Measurements from ENCODE around the gene CELA3B.
"Not testable (repeated sequence)": the region's sequence is repeated elsewhere in the genome, so short reads cannot be mapped to it uniquely, and the experiment has no call there.

The CELA3B gene

DNA sequence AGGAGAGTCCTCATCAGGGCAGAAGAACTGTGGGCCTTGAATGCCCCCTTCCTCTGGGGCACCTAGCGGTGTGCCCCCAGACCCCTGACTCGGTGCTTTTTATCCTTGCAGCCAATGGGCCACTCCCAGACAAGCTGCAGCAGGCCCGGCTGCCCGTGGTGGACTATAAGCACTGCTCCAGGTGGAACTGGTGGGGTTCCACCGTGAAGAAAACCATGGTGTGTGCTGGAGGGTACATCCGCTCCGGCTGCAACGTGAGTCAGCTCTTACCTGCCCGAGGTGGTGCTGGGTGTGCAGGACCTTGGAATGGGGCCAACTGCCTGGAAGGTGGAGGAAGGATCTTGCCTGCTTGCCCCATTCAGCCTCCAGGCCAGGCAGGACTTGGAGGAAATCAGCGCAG, 30.4 kb downstream of the CELA3B start:
- not testable (repeated sequence) for DNase-seq, ATAC-seq

DNA sequence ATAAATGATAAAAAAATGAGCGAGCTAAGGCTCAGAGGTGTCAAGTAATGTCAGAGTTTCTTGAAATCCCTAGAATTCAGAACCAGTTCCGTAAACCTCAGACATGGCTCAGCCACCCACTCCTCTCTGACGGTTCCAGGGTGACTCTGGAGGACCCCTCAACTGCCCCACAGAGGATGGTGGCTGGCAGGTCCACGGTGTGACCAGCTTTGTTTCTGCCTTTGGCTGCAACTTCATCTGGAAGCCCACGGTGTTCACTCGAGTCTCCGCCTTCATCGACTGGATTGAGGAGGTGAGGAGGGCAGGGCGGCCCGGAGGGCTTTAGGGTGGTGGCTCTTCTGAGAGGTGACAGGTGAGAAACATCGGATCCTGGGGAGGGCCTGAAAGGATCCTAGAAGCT, 32.7 kb downstream of the CELA3B start:
- not testable (repeated sequence) for ATAC-seq, DNase-seq

DNA sequence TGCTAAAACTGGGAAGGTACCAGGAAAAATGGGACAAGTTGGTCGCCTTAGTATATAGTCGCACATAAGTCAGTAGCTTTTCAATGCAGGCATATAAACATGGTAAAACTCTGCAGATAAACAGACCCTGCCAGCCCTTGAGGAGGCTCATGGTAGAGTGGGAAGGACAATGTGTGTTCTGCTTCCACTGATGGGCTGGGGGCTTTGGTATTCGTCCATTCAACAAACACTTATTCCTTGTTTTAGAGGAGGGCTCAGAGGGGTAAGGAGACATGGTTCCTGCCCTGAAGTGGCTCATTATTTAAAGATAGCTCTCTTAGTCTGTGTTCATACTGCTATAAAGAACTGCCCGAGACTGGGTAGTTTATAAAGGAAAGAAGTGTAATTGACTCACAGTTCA, 35.9 kb downstream of the CELA3B start:
- ATAC-seq = not testable (repeated sequence)

DNA sequence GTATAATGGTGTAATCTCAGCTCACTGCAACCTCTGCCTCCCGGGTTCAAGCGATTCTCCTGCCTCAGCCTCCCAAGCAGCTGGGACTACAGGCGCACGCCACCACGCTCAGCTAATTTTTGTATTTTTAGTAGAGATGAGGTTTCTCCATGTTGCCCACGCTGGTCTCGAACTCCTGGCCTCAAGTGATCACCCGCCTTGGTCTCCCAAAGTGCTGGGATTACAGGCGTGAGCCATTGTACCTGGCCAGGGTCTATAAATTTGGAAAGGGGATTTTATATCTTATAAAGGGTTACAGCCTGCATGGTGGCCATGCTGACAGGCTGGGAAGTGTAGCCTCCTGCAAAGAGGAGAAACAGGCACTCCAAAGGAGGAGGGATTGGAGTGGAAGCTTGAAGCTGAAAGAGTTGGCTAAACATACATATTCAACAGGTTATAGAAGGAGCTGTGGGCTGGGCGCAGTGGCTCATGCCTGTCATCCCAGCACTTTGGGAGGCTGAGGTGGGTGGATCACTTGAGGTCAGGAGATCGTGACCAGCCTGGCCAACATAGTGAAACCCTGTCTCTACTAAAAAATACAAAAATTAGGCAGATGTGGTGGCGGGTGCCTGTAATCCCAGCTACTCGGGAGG, 37.9 kb downstream of the CELA3B start:
- DNase-seq, ATAC-seq: not testable (repeated sequence)

More for the DNA sequence above, 35.9 kb downstream of the CELA3B start:
- not testable (repeated sequence) for DNase-seq

DNA sequence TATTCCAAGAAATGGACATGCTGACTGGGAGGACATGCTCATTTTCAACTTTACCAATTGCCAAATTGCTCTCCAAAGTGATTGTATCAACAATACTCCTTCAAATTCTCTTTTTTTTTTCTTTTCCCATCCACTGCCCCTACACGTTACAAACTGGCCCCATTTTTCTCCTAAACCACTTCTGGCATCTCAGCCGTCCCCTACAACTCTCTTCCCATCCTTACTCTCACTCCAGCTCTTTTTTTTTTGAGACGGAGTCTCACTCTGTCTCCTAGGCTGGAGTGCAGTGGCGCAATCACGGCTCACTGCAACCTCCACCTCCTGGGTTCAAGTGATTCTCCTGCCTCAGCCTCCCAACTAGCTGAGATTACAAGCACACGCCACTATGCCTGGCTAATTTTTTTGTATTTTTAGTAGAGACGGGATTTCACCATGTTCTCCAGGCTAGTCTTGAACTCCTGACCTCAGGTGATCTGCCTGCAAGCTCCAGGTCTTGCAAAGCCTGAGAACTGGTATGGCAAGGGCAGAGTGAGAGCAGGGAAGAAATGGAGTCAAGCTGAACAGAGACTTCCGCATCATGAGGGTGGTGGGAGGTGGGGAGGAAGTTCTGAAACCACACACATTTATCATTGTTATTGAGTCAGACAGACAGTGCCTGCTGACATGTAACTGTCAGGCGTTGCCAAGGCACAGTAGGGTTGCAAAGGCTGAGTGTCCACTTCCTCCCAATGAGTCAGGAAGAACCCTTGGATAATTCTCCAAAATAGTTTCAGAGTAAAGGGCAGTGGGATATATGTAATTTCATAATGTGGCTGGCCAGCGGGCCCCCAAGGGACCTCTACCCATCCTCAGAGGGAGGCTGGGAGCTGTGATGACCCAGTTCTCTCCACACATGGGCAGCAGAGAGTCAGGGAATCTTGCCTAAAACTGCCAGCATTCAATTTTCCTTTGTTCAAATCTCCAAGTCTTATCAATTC, 42.0 kb downstream of the CELA3B start:
- peak; percentile 68 for DNase-seq
- peak; percentile 98 for ATAC-seq

DNA sequence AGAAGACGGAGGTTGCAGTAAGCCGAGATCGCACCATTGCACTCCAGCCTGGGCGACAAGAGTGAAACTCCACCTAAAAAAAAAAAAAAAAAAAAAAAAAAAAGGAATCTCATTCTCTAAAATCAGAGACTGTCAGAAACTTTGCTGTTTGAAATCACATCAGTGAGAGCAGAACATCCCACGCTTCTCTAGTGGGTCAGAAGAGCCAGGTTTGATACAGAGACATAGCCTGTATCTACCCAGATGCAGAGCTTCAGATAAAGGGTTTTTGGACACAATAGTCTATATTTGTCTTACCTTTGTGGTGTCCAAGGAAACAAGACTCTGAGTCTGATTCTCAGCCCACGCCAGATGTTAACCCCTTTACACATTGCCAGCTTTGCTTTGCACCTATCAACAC, 44.2 kb downstream of the CELA3B start:
- ATAC-seq (no peak), DNase-seq (no peak)

DNA sequence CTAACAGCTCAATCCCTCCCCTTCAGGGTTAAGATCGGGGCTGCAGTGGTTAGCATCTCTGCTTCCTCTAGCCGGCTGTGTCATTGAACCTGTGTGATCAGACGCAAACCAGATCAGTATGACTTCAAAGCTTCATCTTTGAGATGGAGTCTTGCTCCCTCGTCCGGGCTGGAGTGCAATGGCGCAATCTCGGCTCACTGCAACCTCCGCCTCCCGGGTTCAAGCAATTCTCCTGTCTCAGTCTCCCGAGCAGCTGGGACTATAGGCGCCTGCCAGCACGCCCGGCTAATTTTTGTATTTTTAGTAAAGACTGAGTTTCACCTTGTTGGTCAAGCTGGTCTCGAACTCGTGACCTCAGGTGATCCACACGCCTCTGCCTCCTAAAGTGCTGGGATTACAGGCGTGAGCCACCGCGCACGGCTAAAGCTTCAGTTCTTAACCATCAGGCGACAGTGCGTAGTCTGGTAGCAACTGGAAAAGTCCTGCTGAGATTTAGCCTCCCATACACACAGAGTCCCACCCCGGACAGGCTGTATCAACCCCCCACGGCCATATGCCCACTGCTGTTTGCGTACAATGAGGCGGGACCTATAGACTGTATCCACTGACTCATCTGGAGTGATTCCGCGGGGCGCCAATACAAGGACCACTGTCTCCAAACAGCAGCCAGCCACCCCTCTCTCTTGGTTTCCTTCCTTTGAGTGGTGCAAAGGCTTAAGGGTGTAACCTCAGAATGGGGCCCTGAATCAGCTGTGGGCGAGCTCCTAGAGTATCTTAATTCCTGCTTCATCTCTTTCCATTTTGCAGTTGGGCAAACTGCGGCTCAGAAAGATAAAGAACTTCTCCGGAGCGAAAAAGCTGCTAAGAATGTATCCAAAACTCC, 47.9 kb downstream of the CELA3B start:
- DNase-seq = peak; percentile 81
- ATAC-seq = peak; percentile 82

DNA sequence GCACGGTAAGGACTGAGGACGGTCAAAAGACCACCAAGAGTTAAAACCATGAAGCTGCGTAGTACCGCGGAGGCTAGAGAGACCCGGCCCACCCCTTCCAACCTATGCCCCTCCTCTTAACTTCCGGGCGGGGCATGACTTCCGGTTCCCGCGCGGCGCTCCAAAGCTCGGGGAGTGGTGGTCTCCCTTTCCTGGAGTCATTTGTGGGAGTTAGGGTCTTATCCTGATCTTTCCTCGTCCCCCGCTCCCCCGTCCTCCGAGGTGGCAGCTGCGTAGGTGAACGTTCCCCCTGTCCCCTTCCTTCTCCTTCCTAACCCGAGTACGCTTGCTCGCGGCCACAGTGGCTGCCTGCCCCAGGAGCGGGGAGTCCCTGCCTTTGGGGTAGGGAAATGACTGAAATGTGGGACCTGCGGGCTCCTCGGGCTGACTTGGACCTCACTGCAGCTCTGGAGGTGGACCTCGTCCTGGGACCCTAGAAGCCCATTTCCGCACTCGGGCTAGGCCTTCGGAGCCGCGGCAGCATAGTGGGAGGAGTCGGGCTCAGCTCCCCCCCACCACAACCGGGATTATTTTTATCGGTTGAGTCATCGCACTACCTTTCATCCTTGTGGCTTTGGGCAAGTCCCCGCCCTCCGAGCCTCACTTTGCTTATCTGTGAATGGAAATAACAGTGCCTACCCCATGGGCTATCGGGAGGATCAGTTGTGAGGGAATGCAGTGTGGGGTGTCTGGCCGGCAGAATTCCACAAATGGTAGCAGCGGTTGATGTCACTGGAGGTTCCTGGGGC, 48.7 kb downstream of the CELA3B start:
- DNase-seq = peak; percentile 89
- peak; percentile 74 for ATAC-seq

DNA sequence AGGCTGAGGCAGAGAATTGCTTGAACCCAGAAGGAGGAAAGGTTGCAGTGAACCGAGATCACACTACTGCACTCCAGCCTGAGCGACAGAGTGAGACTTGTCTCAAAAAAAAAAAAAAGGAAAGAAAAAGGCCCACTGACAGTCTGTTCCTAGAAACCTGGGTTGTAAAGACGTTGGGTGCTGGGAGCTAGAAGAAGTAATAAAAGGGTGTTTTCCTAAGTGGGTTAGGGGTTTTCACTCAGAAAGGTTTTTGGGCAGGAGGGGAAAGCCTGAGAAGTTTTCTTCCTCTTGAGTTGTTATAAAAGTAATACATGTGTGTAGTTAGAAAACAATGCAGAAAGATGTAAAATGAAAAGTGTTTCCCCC, 50.1 kb downstream of the CELA3B start:
- no peak for DNase-seq

DNA sequence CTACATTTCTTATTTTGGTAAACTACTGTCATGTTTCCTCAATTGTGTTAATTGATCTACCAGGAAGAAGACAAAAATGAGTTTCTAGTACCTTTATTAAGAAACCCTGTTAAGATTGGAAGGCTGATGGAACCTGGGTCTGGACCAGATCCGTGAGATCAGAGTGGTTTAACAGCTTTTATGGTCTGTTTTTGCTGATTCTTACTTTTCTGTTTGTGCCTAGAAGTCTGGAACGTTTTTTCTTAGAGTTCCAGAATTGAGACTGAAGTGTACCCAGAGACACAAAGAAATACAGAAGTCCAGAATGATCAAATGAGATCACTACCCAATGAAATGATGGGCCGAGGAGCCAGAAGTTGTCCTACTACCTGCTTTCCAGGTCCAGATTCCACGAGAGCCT, 53.2 kb downstream of the CELA3B start:
- ATAC-seq (no peak), DNase-seq (no peak)

More for the DNA sequence above, 50.1 kb downstream of the CELA3B start:
- no peak for ATAC-seq

DNA sequence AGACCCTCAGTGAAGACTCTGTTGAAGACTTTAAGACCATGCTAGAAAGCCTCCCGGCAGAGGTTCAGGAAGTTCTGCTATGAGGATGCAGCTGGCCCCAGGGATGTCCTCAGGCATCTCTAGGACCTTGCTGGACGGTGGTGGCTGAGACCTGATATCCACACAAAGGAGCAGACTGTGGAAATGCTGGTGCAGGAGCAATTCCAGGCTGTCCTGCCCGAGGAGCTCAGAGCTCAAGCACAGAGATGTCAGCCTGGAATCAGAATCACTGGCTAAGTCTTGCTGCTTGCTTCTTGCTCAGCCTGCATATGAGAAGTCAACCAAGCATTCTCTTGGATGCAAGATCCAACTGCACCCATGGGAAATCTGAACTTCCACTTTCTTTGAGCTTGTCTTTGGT, 53.7 kb downstream of the CELA3B start:
- DNase-seq (no peak), ATAC-seq (no peak)

DNA sequence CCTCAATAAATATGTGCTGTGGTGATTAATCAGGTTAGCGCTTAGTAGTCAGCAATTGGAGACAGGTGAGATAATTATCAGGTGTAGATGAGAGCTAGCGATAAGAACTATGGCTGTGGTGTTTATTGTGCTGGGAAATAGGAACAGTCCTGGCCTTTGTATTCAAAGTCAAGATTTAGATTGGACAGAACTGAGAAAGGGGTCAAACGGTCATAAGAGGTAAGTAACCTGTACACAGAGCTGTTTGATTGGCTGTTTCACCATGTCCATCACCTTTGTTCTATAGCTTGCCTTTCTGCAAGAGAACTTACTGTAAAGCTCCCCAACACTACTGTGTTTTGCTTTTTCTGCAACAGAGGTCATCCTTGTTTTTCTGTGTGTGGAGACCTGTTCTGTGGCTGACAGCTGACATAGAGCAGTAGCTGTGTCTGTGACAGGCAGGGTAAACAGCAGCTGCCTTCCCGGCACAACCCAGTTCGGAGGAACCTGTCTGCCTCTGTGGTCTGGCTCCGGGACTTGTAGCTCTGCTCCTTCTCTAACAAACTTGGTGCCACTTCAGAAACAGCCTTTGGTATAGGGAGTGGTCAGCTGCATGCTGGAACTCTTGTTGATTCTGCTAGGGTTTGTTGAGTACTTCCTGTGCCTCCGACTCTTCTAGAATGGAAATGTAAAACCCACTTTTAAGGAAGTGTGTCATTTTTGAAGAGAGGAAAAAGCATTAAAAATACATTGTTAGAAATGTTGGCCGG, 54.6 kb downstream of the CELA3B start:
- no peak for DNase-seq
- peak; percentile 51 for ATAC-seq

DNA sequence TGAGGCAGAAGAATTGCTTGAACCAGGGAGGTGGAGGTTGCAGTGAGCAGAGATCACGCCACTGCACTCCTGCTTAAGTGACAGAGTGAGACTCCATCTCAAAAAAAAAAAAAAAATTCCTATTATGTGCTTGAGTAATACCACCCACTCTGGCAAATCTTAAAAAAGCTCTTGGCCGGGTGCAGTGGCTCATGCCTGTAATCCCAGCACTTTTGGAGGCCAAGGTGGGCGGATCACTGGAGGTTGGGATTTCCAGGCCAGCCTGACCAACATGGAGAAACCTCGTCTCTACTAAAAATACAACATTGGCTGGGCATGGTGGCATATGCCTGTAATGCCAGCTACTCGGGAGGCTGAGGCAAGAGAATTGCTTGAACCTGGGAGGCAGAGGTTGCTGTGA, 58.0 kb downstream of the CELA3B start:
- not testable (repeated sequence) for ATAC-seq, DNase-seq

DNA sequence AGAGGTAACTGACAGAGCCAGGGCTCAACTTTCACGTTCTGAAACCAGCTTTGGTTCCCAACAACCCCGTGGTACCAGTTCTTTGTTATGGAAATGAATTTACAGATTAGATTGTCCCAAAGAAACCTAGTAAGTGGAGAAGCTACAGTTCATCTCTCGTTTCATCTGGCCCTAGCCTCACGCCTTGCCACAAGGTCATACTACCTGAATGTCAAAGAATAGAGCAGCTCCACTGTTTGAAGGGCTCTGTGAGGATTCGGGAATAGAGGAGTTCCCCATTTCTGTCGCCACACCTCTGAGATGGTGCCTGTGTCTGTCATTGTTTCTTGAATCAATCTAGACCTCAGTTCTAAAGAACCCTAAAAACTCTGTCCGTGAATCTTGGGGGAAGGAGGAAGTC, 60.7 kb downstream of the CELA3B start:
- ATAC-seq (no peak), DNase-seq (no peak)

DNA sequence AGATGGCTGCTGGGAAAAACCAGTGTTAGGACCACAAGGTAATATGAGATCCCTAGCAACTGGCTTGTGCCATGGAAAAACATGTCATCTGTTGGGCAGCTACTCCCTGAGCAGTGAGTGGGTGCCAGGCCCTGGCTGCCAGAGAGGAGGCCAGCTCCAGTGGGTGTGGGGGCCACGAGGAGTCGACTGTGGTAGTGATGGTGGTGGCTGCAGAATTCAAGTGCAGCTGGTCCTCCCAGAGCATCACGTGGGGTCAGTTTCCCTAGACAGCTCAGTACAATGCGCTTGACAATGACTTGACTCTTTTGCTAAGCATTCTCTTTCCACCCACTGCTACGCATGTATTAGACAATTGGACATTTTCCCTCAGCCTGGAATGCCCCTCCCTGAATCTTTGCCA, 61.2 kb downstream of the CELA3B start:
- no peak for ATAC-seq
- no peak for DNase-seq

All from stimulated activated naive CD8-positive, alpha-beta T cell treated with anti-CD3 and anti-CD28 coated beads, Interleukin-15, Interleukin-2, amounts not matched to agents 100 U/mL and 50 U/mL, for 24 hours (primary cell).